ENCODE results near the gene IZUMO1. TPM values are rescaled to one million over a fixed set of nuclear protein-coding genes. Genes with fewer than 3 reads are reported as not detected.
A peak's percentile ranks its signal among the peaks of the same experiment; 100 is the strongest.

Gene IZUMO1
- total and polyA plus RNA-seq, 2 of the 13 experiments (the other 11 are each of a cell fraction or from before 2014, with no cell fraction given): 0.07 to 0.22 TPM

DNA sequence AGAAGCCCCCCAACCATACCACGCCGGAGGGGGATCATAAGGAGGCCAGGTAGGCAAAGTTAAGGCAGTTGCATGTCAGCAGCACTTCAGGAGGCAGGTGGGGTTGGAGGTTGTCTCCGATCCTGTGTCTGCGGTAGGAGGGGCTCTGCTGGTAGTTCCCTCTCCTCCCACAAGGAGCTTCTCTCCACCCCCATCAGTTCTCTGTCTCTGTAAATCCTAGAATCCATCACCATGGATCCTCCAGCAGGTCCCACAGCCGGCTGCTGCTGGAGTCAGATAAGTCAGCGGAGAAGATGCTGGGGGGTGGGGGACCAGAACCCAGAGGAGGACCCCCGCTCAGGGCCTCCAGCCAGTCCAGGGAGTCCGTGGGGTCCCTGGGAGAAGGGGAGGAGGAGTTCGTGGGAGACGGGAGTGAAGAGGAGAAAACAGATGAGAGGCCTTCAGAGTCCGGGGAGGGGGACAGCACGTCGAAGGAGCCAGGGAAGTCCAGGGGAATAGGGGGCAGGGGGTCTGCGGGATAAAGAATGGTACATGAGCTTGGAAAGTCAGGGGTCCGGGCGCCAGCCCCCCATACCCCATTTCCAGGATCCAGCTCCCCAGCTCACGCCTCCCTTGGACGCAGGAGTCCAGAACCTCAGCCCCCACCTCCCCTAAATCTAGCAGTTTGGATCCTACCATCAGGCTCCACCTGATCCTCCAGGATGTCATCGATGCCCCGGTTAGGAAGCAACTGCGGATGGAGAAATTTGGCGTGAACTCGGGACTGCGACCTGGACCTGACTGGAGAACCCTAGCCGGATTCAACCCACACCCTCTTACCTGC, 33.5 kb downstream of the IZUMO1 start (continued):
- TF ChIP-seq ZNF552 (CRISPR knock-in tag; IDR thresholded peaks at IDR 0.05; ENCODE audit: borderline replicate concordance): no peak
- no peak for TF ChIP-seq MLLT10 (CRISPR knock-in tag; IDR thresholded peaks at IDR 0.05)
- TF ChIP-seq NFYC (CRISPR knock-in tag; IDR thresholded peaks at IDR 0.05): no peak

- no peaks in the 10 kb centered on the region for H4K20me1 ChIP-seq (ENCODE audit: insufficient read depth, low read length)
- peaks cover 22% of the 10 kb centered on the region; the same call in 1 of the 2 replicates for H3K4me1 ChIP-seq (ENCODE audit: insufficient read depth, low read length)
- H3K4me2 ChIP-seq (ENCODE audit: low read depth, low read length): no peak overlapping the region
- H3K9me3 ChIP-seq (ENCODE audit: low read length): peaks cover 4% of the 10 kb centered on the region; the same call in 1 of the 2 replicates
- ChIA-PET CTCF (ENCODE audit: low intra/inter-chr PET ratio, low total read pairs) (no interaction called here), POLR2A (interaction anchor here (1.6 to 1.8 kb wide), 2 partner anchors 9 to 15 kb away, joined by 4 to 5 read pairs; partner anchors contain the start of gene FUT2)
- 98% methylated on average over 4 of the region's 4 CpGs for WGBS (ENCODE audit: low lambda C conversion rate)
- no peaks in the 10 kb centered on the region for H3K27me3 ChIP-seq (ENCODE audit: control insufficient read depth in 1 of 2, insufficient read depth in 2 of 2, low read length in 2 of 2)
- FAIRE-seq: no peak
- H3K36me3 ChIP-seq (replicated peaks in 1 of 2; ENCODE audit: control insufficient read depth in 1 of 2, insufficient read depth in 2 of 2, low read length in 2 of 2): no peaks in the 10 kb centered on the region
- no peak overlapping the region for H3K4me3 ChIP-seq (replicated peaks in 1 of 3; ENCODE audit: insufficient read depth in 1 of 3, low read depth in 2 of 3, low read length in 3 of 3)
- intact Hi-C loops (cut with micrococcal nuclease; ENCODE audit: unreplicated experiment) (loop anchor here (5.0 kb wide), 1 partner anchor 34 kb away; no protein-coding TSS in a partner anchor), in situ Hi-C loops (cut with HindIII; ENCODE audit: extremely low pct_ligation_motif_present, low pct_unique_long_range_greater_than_20kb) (no loop called here)
- H3K27ac ChIP-seq (ENCODE audit: extremely low read length, insufficient read depth, low read length): no peak overlapping the region
- H2AFZ ChIP-seq (ENCODE audit: low read length): no peak overlapping the region
- no TSS peak for BruUV-seq (replicated peaks)
- no peak for ATAC-seq
- H3K9ac ChIP-seq (ENCODE audit: insufficient read depth, low read depth, low read length): no peak overlapping the region
- DNase-seq (ENCODE audit: low spot score): no peak
- peaks cover 5% of the 10 kb centered on the region for H3K79me2 ChIP-seq (ENCODE audit: insufficient read depth, low read length)
- no peak for TF ChIP-seq PRDM4 (CRISPR knock-in tag; IDR thresholded peaks at IDR 0.05; ENCODE audit: borderline replicate concordance)
- no peak for TF ChIP-seq SAFB2 (CRISPR knock-in tag; IDR thresholded peaks at IDR 0.05; ENCODE audit: borderline replicate concordance, low read depth)
- peak; percentile 61 to 67; a peak in 3 of 4 replicates for TF ChIP-seq MAFK (conservative IDR thresholded peaks at IDR 0.05 in 1 of 2, IDR thresholded peaks at IDR 0.05 in 1 of 2; ENCODE audit: low read length in 2 of 2)
- no peak for TF ChIP-seq RBM22 (optimal IDR thresholded peaks at IDR 0.05; ENCODE audit: low read length)
- TF ChIP-seq, protein P1, sequence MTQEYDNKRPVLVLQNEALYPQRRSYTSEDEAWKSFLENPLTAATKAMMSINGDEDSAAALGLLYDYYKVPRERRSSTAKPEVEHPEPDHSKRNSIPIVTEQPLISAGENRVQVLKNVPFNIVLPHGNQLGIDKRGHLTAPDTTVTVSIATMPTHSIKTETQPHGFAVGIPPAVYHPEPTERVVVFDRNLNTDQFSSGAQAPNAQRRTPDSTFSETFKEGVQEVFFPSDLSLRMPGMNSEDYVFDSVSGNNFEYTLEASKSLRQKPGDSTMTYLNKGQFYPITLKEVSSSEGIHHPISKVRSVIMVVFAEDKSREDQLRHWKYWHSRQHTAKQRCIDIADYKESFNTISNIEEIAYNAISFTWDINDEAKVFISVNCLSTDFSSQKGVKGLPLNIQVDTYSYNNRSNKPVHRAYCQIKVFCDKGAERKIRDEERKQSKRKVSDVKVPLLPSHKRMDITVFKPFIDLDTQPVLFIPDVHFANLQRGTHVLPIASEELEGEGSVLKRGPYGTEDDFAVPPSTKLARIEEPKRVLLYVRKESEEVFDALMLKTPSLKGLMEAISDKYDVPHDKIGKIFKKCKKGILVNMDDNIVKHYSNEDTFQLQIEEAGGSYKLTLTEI (CRISPR knock-in tag; conservative IDR thresholded peaks at IDR 0.05): no peak
- TF ChIP-seq ZNF101 (CRISPR knock-in tag; IDR thresholded peaks at IDR 0.05; ENCODE audit: borderline replicate concordance, low read depth): no peak
These were observed 35.5 kb downstream of the IZUMO1 start for GRCh38 chr19:48711106-48711662.

All from HepG2 (cell line).